ENCODE results near the gene HOXA3. TPM values are rescaled to one million over a fixed set of nuclear protein-coding genes. Genes with fewer than 3 reads are reported as not detected.

Gene HOXA3
- polyA plus RNA-seq, 4 donors: 38.6 to 53.0 (median 46.3) TPM

- peak in 3 of 4 donors; percentile 84 to 88 (median 86) for DNase-seq (ENCODE audit: low read depth in 4 of 4, low spot score in 3 of 4)
Observed at GRCh38 chr7:27179503-27180430, 27.4 kb upstream of the HOXA3 start.

GRCh38 chr7:27179030-27179429, 26.6 kb upstream of the HOXA3 start:
- DNase-seq (ENCODE audit: low read depth in 4 of 4, low spot score in 3 of 4): no peak

GRCh38 chr7:27178366-27178765, 26.0 kb upstream of the HOXA3 start:
- no peak for DNase-seq (ENCODE audit: low read depth in 4 of 4, low spot score in 3 of 4)

GRCh38 chr7:27177795-27178320, 25.5 kb upstream of the HOXA3 start:
- DNase-seq (ENCODE audit: low read depth in 4 of 4, low spot score in 3 of 4): no peak

GRCh38 chr7:27176962-27177794, 24.8 kb upstream of the HOXA3 start:
- DNase-seq (ENCODE audit: low read depth in 4 of 4, low spot score in 3 of 4): no peak

GRCh38 chr7:27176524-27176845, 24.1 kb upstream of the HOXA3 start:
- no peak for DNase-seq (ENCODE audit: low read depth in 4 of 4, low spot score in 3 of 4)

- no peak for DNase-seq (ENCODE audit: low read depth in 4 of 4, low spot score in 3 of 4)
Observed at GRCh38 chr7:27175626-27176523, 23.5 kb upstream of the HOXA3 start.

- peak in 1 of 4 donors; percentile 77 for DNase-seq (ENCODE audit: low read depth in 4 of 4, low spot score in 3 of 4)
Observed at GRCh38 chr7:27174874-27175625, 22.7 kb upstream of the HOXA3 start.

- DNase-seq (ENCODE audit: low read depth in 4 of 4, low spot score in 3 of 4): peak in 1 of 4 donors; percentile 80
Observed at GRCh38 chr7:27173956-27174873, 21.8 kb upstream of the HOXA3 start, which contains the start of gene HOXA10. Gene HOXA10 (minus strand): TSS chr7:27174320. CDS start chr7:27174306, 14 bp downstream.

GRCh38 chr7:27173511-27173955, 21.1 kb upstream of the HOXA3 start:
- DNase-seq (ENCODE audit: low read depth in 4 of 4, low spot score in 3 of 4): no peak

- DNase-seq (ENCODE audit: low read depth in 4 of 4, low spot score in 3 of 4): peak in 1 of 4 donors; percentile 80
Observed at GRCh38 chr7:27172823-27173510, 20.6 kb upstream of the HOXA3 start.

GRCh38 chr7:27172315-27172774, 20.0 kb upstream of the HOXA3 start:
- no peak for DNase-seq (ENCODE audit: low read depth in 4 of 4, low spot score in 3 of 4)

- no peak for DNase-seq (ENCODE audit: low read depth in 4 of 4, low spot score in 3 of 4)
Observed at GRCh38 chr7:27171637-27172314, 19.4 kb upstream of the HOXA3 start.

- DNase-seq (ENCODE audit: low read depth in 4 of 4, low spot score in 3 of 4): no peak
Observed at GRCh38 chr7:27171325-27171636, 18.9 kb upstream of the HOXA3 start.

- DNase-seq (ENCODE audit: low read depth in 4 of 4, low spot score in 3 of 4): no peak
Observed at GRCh38 chr7:27170426-27171324, 18.3 kb upstream of the HOXA3 start.
